GM12878 (cell line): ENCODE data around the gene NIN. TPM values are rescaled to one million over a fixed set of nuclear protein-coding genes. Genes with fewer than 3 reads are reported as not detected.

Experiments used
- ATAC-seq: fragments of 200-7000 bp; cut with Tn5 transposase; 3 replicates; pipeline ENCODE4 v1.9.1; 2020; ENCODE audit warnings: mild to moderate bottlenecking, moderate library complexity
- BruUV-seq: library from RNA; stranded (reverse); fragments of 400-500 nt; replicated peaks from 2 replicates; lab custom pipeline; 2021; lab: Mats Ljungman, UMichigan
- CTCF ChIA-PET: fragments of 300-600 bp; sonication (Branson Sonifier 250); formaldehyde crosslinking; extraction: SDS; loops from one replicate; lab custom pipeline; 2021; ENCODE audit warnings: inconsistent platforms; lab: Yijun Ruan, JAX
- POLR2A ChIA-PET: fragments of 350-600 bp; formaldehyde crosslinking; extraction: SDS; loops from one replicate; lab custom pipeline; 2021; ENCODE audit warnings: inconsistent platforms; lab: Charles Lee
- RAD21 ChIA-PET: fragments of 300-600 bp; sonication (Branson Sonifier 250); formaldehyde crosslinking; loops from one replicate; lab custom pipeline; 2023; ENCODE audit warnings: antibody characterized with exemption; ENCODE audit not compliant: unreplicated experiment; lab: Charles Lee
- SMC1A ChIA-PET: fragments of 300-600 bp; sonication (Branson Sonifier 250); formaldehyde crosslinking; loops from one replicate; lab custom pipeline; 2023; ENCODE audit not compliant: unreplicated experiment, uncharacterized antibody; lab: Charles Lee
- DNase-seq: peaks from one replicate; pipeline ENCODE4 v3.0.0-alpha.2; 2011; ENCODE audit warnings: low read depth, low spot score
- FAIRE-seq: peaks from 3 replicates; lab custom pipeline; 2011; peaks lifted over from hg19 to GRCh38; lab: Jason Lieb, UNC
- H2AFZ ChIP-seq: 2 replicates; pipeline ENCODE4 v1.6.0; 2011; ENCODE audit warnings: low read depth, low read length, control low read depth; ENCODE audit not compliant: control insufficient read depth
- H3K27ac ChIP-seq: 2 replicates; pipeline ENCODE4 v1.5.1; 2011; ENCODE audit warnings: control low read depth; ENCODE audit not compliant: control insufficient read depth, insufficient read depth
- H3K27me3 ChIP-seq, 2 experiments: replicated peaks in 1 of 2; 2 replicates each; pipeline versions ENCODE4 v1.6.0 to v1.6.1; 2011; ENCODE audit warnings: low read length in 1 of 2; ENCODE audit not compliant: control insufficient read depth in 2 of 2, insufficient read depth in 2 of 2
- H3K36me3 ChIP-seq, 2 experiments: 2 replicates each; pipeline ENCODE4 v1.5.1; 2011; ENCODE audit warnings: low read length in 1 of 2; ENCODE audit not compliant: control insufficient read depth in 2 of 2, insufficient read depth in 2 of 2
- H3K4me1 ChIP-seq: 2 replicates; pipeline ENCODE4 v1.6.1; 2011; ENCODE audit warnings: mild to moderate bottlenecking, low read length, moderate library complexity, mixed read lengths; ENCODE audit not compliant: control insufficient read depth, insufficient read depth
- H3K4me2 ChIP-seq: 2 replicates; pipeline ENCODE4 v1.6.0; 2011; ENCODE audit warnings: control low read depth; ENCODE audit not compliant: control insufficient read depth, insufficient read depth
- H3K4me3 ChIP-seq: fragments of 200-600 bp; sonication (generic); 2 replicates; pipeline ENCODE4 v1.5.1; 2016
- H3K79me2 ChIP-seq: 2 replicates; pipeline ENCODE4 v1.6.0; 2011; ENCODE audit warnings: low read length; ENCODE audit not compliant: control insufficient read depth, insufficient read depth
- H3K9ac ChIP-seq: 2 replicates; pipeline ENCODE4 v1.8.0; 2011; ENCODE audit warnings: low read length, control low read depth, mixed read lengths; ENCODE audit not compliant: control insufficient read depth, insufficient read depth
- H3K9me3 ChIP-seq: replicated peaks from 3 replicates; pipeline ENCODE4 v1.5.1; 2011; ENCODE audit warnings: mild to moderate bottlenecking, low read length; ENCODE audit not compliant: control insufficient read depth, insufficient read depth
- H4K20me1 ChIP-seq: 2 replicates; pipeline ENCODE4 v1.6.0; 2011; ENCODE audit not compliant: control insufficient read depth, insufficient read depth
- ASH2L ChIP-seq: fragments of 300-600, 200-600 bp; sonication (generic); IDR thresholded peaks from 2 replicates; pipeline ENCODE4 v1.6.1; 2017; ENCODE audit warnings: low read depth, mild to moderate bottlenecking, borderline replicate concordance
- CTCF ChIP-seq, 3 experiments: IDR thresholded peaks in 2 of 3; conservative IDR thresholded peaks in 1 of 3; 2 replicates each; pipeline ENCODE4 v1.5.1; 2011; ENCODE audit warnings: low read depth in 3 of 3, low read length in 3 of 3, mild to moderate bottlenecking in 3 of 3, control low read depth in 2 of 3, moderate library complexity in 2 of 3, inconsistent platforms in 1 of 3, mixed read lengths in 1 of 3; ENCODE audit not compliant: control insufficient read depth in 2 of 3, insufficient read depth in 1 of 3; ENCODE audit errors: extremely low read depth in 1 of 3
- EZH2 ChIP-seq: IDR thresholded peaks from 2 replicates; pipeline ENCODE4 v1.6.1; 2012; ENCODE audit warnings: low read depth, mild to moderate bottlenecking, control low read depth, inconsistent platforms, low read length, borderline replicate concordance; ENCODE audit not compliant: control insufficient read depth
- LARP7 ChIP-seq: fragments of 450-650 bp; IDR thresholded peaks from 2 replicates; pipeline ENCODE4 v1.6.1; 2017; ENCODE audit warnings: mild to moderate bottlenecking
- MEF2A ChIP-seq: IDR thresholded peaks from 2 replicates; pipeline ENCODE4 v1.6.1; 2011; ENCODE audit warnings: low read depth, mild to moderate bottlenecking, low read length, moderate library complexity; ENCODE audit not compliant: insufficient read depth
- MTA2 ChIP-seq: fragments of 450-650 bp; IDR thresholded peaks from 2 replicates; pipeline ENCODE4 v1.6.1; 2016; ENCODE audit warnings: low read depth, mild to moderate bottlenecking, moderate library complexity
- PBX3 ChIP-seq: IDR thresholded peaks from 2 replicates; pipeline ENCODE4 v1.6.1; 2011; ENCODE audit warnings: mild to moderate bottlenecking, low read depth, low read length, moderate library complexity; ENCODE audit not compliant: insufficient replicate concordance
- PRDM15 ChIP-seq: fragments of 450-650 bp; formaldehyde crosslinking; IDR thresholded peaks from 2 replicates; pipeline ENCODE4 v1.4.0; 2020; ENCODE audit warnings: mild to moderate bottlenecking, moderate library complexity
- REST ChIP-seq: IDR thresholded peaks from 2 replicates; pipeline ENCODE4 v1.6.1; 2012; ENCODE audit warnings: mild to moderate bottlenecking, low read depth, low read length
- RFX5 ChIP-seq: IDR thresholded peaks from 2 replicates; pipeline ENCODE4 v1.6.1; 2011; ENCODE audit warnings: low read depth, low read length, improper control_type of control experiment
- SREBF2 ChIP-seq: IDR thresholded peaks from 2 replicates; pipeline ENCODE4 v1.6.1; 2012; ENCODE audit warnings: mild to moderate bottlenecking, low read length
- WRNIP1 ChIP-seq: IDR thresholded peaks from 2 replicates; pipeline ENCODE4 v1.6.1; 2011; ENCODE audit warnings: low read depth, low read length, improper control_type of control experiment, borderline replicate concordance
- ZNF24 ChIP-seq: fragments of 450-650 bp; IDR thresholded peaks from 2 replicates; pipeline ENCODE4 v1.6.1; 2017; ENCODE audit warnings: antibody characterized with exemption, mild to moderate bottlenecking
- WGBS: methylation state at CpG from one replicate; pipeline ENCODE4 v1.1.6; 2016; ENCODE audit warnings: low lambda C conversion rate; ENCODE audit not compliant: insufficient replicate concordance, insufficient coverage; ENCODE audit errors: missing lambda C conversion rate; 5-methylcytosine and 5-hydroxymethylcytosine counted together
- in situ Hi-C: fragments of 300-500 bp; cut with MboI; formaldehyde crosslinking; loops from 9 replicates; pipeline ENCODE4 v1.14.3; 2018; ENCODE audit warnings: mixed read lengths
- intact Hi-C: fragments of 100-400 bp; cut with micrococcal nuclease; formaldehyde crosslinking; loops from one replicate; pipeline ENCODE4 v1.14.2; 2022; ENCODE audit not compliant: unreplicated experiment
- polyA plus RNA-seq, 11 experiments: library from polyadenylated mRNA; depleted of rRNA in 4 of 11; unstranded in 6 of 11; stranded (reverse) in 5 of 11; fragments of >200 nt; fragmentation: Nextera tagmentation in 4 of 11; fragmentation: Illumina TruSeq in 1 of 11; extraction: Ambion mirVana in 4 of 11; extraction: Trizol in 1 of 11; gene quantifications; 1 replicate in 1 of 11; 2 replicates in 10 of 11; pipeline versions ENCODE4 v1.2.1 to v1.2.3, GENCODE V29; 2011 to 2016; ENCODE audit warnings: inconsistent platforms in 2 of 11, missing spikeins in 2 of 11, low read depth in 1 of 11
- total RNA-seq, 4 experiments: library from RNA; depleted of rRNA in 3 of 4; stranded (reverse); fragments of >200 nt in 3 of 4; fragmentation: Illumina TruSeq in 1 of 4; extraction: Trizol in 1 of 4; gene quantifications; 2 replicates each; pipeline versions ENCODE4 v1.2.1 to v1.2.3, GENCODE V29; 2013 to 2021

The NIN gene
- total and polyA plus RNA-seq, 10 of the 15 experiments (the other 5 are each of a cell fraction or from before 2014, with no cell fraction given): 16.2 to 135 (median 70.3) TPM

- FAIRE-seq (no peak), ATAC-seq (no peak), DNase-seq (no peak)
- no peak overlapping the region for H3K9ac ChIP-seq
- ChIA-PET POLR2A (interaction anchor here (0.8 kb wide), 1 partner anchor 14 kb away, joined by 3 read pairs; no protein-coding TSS in a partner anchor), CTCF (interaction anchor here (0.6 to 3.5 kb wide), 3 partner anchors 13 to 27 kb away, joined by 3 to 24 read pairs (median 6); no protein-coding TSS in a partner anchor), SMC1A (interaction anchor here (1.2 to 1.7 kb wide), 4 partner anchors 9 to 27 kb away, joined by 3 to 6 read pairs (median 5); no protein-coding TSS in a partner anchor), RAD21 (no interaction called here)
- no peaks in the 10 kb centered on the region for H3K4me1 ChIP-seq
- H3K4me3 ChIP-seq: no peak overlapping the region
- peaks cover 2 to 37% of the 10 kb centered on the region in 2 experiments; a peak in 3 of 4 replicates for H3K36me3 ChIP-seq
- in situ Hi-C loops: no loop called here
- no peak overlapping the region for H2AFZ ChIP-seq
- H3K27ac ChIP-seq: no peak overlapping the region
- H3K27me3 ChIP-seq: no peaks in the 10 kb centered on the region
- H4K20me1 ChIP-seq: no peaks in the 10 kb centered on the region
- BruUV-seq: no TSS peak
- WGBS: 100% methylated on average over 1 of the region's 1 CpG
- no peak overlapping the region for H3K4me2 ChIP-seq
- intact Hi-C loops: no loop called here
- no peaks in the 10 kb centered on the region for H3K79me2 ChIP-seq
- H3K9me3 ChIP-seq: no peaks in the 10 kb centered on the region
- TF ChIP-seq EZH2 (no peak), SREBF2 (no peak), RFX5 (no peak), ZNF24 (no peak), MEF2A (no peak), LARP7 (no peak), CTCF (IDR thresholded peaks at IDR 0.05 in 2 of 3, conservative IDR thresholded peaks at IDR 0.05 in 1 of 3; ENCODE audit: control insufficient read depth in 2 of 3, extremely low read depth in 1 of 3, insufficient read depth in 1 of 3, low read depth in 3 of 3, low read length in 3 of 3) (no peak), REST (no peak), PRDM15 (CRISPR knock-in tag) (no peak), MTA2 (no peak), WRNIP1 (no peak), ASH2L (no peak), PBX3 (no peak)
Observed at GRCh38 chr14:50750323-50750722, 80.6 kb downstream of the NIN start.
